ENCODE data around the gene XKR7. TPM values are rescaled to one million over a fixed set of nuclear protein-coding genes. Genes with fewer than 3 reads are reported as not detected.
"Not testable (repeated sequence)": the region's sequence is repeated elsewhere in the genome, so short reads cannot be mapped to it uniquely, and the experiment has no call there.

The XKR7 gene, protein sequence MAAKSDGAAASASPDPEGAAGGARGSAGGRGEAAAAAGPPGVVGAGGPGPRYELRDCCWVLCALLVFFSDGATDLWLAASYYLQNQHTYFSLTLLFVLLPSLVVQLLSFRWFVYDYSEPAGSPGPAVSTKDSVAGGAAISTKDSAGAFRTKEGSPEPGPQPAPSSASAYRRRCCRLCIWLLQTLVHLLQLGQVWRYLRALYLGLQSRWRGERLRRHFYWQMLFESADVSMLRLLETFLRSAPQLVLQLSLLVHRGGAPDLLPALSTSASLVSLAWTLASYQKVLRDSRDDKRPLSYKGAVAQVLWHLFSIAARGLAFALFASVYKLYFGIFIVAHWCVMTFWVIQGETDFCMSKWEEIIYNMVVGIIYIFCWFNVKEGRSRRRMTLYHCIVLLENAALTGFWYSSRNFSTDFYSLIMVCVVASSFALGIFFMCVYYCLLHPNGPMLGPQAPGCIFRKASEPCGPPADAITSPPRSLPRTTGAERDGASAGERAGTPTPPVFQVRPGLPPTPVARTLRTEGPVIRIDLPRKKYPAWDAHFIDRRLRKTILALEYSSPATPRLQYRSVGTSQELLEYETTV
- under 0.01 and 0.12 TPM in 2 replicates for total RNA-seq (2014; rRNA removed; shearing (Covaris generic))

DNA sequence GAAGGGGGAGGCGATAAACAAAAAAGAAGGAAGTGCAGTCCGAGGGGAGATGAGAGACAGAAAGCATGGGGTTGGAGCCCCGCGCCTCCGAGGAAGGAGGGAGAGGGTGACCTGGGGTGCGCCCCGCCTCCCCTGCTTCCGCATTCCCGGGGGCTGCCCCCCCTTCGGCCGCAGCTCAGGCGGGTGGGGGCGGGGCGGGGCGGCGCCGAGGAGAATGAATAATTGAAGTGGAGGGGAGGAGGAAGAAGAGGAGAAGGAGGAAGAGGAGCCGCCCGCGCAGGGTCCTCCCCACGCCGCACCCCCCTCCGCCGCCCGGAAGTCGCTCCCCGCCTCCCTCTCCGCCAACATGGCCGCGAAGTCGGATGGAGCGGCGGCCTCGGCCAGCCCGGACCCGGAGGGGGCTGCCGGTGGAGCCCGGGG is at the start of gene XKR7:
TSS of gene XKR7 (plus strand) at position 322 of the 420 bp plus-strand sequence. CDS start at position 347, 25 bp downstream.
- DNase-seq (ENCODE audit: low read depth) = peak; percentile 10

DNA sequence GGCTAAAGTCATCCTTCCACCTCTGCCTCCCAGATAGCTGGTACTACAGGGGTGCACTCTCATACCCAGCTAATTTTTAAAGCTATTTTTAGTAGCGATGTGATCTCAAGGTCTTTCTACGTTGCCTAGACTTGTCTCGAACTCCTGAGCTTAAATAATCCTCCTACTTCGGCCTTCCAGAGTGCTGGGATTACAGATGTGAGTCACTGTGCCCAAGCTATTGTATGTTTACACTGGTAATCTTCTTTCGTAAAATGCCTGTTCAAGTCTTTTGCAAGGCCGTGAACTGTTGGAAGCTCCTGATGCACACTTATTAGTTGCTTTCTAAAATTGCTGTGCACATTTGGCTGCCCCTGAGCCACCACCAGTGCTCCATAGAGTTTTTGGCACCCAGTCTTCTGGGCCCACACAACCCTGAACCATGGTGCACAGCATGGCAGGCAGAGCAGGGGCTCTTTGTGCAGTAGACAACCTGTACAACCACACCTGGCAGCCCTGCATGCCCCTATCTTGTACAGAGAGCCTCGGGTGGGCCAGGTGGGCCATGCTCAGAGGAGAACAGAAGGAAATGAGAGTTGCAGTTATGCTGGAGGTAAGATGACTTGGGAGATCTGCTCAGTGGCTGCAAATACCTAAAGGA is 49.4 kb upstream of the XKR7 start:
- no peak for DNase-seq (ENCODE audit: low read depth)

DNA sequence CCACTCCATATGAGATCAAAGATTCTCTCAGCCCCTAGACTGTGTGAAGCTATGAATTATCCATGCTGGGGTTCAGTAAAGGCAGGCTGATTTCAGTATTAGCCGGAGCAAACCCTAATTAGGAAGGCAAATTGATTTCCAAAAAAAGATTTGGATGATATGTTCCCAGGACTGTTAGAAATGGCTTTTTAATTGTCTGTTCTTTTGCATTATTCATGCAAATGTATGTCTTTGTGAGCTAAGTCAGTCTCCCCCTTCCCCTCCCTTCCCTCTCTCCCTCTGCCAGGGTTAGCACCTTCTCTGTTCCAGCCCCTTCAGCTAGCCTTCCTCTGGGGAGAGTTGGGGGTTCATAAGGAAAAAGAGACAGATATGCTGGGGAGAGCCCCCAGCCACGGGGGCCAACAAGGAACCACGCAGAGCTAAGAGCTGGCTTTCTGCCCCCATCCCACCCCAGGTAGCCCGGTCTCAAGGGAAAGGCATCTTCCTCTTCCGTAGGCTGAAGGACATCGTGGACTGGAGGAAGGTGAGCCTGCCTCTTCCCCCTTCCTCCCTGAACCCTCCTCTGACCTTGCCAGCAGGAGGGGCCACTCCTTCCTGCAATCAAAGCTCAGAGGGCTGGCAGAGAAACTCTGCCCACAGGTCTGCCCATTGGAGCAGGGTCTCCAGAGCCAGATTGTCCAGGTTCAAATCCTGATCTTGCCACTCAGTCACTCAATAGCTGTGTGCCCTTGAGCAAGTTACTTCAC is 48.4 kb upstream of the XKR7 start:
- no peak for DNase-seq (ENCODE audit: low read depth)

DNA sequence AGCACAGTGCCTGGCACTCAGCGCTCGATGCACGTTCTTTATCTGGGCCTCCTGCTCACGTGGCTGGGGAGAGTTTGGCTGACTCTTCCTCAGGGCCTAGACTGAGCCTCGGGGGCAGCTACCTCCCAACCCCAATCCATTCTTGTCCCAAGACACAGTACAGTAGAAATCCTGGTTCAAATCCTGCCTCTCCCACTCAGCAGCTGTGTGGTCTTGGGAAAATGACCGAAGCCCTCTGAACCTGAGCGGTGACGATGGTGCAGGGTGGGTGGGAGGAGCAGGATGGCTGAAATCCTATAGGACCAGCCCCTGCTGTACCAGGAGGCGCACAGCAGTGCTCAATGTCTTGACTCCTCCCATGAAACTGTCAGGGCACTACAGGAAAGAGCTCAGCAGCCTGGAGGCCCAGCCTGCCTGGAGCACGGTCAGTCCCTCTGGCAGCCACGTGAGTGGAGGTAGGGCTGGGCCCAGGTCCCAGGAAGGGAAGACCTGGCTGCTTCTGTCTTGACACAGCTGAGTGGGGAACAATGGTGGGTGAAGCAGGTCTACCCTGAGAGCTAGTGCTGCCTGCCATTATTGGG is 47.6 kb upstream of the XKR7 start:
- no peak for DNase-seq (ENCODE audit: low read depth)

DNA sequence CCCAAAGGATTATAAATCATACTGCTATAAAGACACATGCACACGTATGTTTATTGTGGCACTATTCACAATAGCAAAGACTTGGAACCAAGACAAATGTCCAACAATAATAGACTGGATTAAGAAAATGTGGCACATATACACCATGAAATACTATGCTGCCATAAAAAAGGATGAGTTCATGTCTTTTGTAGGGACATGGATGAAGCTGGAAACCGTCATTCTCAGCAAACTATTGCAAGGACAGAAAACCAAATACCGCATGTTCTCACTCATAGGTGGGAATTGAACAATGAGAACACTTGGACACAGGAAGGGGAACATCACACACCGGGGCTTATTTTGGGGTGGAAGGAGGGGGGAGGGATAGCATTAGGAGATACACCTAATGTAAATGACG is 46.5 kb upstream of the XKR7 start:
- DNase-seq (ENCODE audit: low read depth) = not testable (repeated sequence)

DNA sequence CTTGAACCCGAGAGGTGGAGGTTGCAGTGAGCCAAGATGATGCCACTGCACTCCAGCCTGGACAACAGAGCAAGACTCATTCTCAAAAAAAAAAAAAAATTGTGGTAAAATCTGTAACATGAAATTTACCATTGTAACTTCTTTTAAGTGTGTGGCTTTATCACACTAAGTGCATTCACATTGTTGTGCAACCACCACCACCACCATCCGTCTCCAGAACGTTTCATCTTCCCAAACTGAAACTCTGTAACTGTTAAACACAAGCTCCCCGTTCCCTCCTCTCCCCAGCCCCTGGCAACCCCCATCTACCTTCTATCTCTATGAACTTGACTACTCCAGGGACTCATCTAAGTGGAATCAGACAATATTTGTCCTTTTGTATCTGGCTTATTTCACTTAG is 45.8 kb upstream of the XKR7 start:
- DNase-seq (ENCODE audit: low read depth) = no peak

DNA sequence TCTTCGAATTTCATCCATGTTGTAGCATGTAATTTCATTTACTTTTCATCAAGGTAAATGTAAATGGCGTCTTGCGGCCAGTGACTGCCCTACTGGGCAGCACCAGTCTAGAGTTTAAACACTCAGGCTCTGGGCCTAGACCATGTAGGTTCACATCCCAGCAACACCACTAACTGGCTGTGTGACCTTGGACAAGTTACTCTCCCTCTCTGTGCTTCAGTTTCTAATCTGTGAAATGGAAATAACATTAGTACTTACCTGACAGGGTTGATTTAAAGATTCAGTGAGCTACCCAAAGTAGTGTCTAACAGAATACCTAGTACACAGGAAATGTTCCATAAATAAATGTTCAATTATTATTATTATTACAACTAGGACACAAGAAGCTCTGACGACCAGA is 45.4 kb upstream of the XKR7 start:
- no peak for DNase-seq (ENCODE audit: low read depth)

DNA sequence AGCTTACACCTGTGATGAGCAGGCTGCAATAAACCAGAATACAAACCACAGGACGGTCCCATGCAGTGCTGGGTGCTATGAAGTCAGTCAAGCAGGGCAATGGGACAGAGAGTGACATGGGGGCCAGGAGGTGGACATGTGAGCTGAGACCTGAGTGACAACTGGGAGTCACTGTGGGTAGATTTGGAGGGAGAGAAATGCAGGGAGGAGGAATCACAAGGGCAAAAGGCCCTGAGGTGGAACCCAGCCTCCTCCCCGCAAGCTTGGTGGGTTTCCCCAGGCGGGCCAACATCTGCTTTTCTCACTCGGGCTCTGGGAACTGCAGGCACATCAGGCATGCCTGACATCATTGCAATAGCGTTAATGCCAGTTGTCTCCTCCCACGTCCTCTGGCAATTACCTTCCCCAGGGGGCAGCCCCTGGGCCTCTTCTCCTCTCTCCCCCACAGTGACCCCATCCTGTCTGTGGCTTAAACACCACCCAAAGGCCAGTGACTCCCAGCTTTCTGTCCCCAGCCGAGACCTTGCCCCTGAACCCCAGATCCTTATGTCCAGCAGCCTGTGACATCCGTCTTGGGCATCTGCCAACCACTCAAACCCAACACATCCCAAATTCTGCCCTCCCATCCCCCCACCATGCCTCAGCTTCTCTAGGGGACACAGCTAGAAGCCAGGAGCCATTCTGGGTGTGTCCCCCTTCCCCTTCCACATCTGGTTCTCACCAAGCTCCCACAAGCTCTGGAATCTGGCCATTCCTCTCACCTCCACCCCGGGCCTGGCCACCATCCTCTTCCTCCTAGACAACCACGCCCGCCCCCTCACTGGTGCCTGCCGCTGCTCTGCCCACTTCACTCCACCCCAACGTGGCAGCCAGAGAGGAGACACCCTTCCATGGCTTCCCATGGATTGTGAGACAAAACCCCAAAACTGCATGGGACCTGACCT is 44.3 kb upstream of the XKR7 start:
- peak; percentile 16 for DNase-seq (ENCODE audit: low read depth)

DNA sequence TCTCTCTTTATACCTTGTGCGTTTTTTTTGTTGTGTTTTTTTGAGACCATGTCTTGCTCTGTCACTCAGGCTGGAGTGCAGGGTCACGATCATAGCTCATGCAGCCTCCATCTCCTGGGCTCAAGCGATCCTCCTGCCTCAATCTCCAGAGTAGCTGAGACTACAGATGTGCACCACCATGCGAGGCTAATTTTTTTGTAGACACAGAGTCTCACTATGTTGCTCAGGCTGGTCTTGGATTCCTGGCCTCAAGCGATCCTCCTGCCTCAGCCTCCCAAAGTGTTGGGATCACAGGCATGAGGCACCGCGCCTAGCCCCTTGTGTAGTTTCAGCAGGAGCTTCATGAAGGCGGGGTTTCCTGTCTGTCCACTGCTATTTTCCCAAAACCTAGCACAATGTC is 43.4 kb upstream of the XKR7 start:
- DNase-seq (ENCODE audit: low read depth) = no peak

DNA sequence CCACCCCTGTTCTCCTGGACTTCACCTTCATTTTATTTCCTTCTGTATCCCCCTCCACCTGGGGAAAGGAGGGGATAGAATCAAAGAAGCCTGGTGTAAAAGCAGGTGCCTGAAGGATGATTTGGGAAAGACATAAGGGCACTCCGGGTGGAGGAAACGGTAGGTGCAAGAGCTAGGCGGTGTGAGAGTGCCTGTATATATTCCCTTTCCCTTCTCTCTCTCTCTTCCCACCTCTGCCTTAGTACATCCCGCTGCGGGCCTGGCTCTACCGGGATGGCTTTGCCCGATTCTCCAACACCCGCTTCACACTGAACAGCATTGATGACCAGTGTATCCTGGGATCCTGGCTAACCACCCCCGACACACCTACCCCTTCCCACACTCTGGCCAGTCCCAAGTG is 42.3 kb upstream of the XKR7 start:
- no peak for DNase-seq (ENCODE audit: low read depth)

DNA sequence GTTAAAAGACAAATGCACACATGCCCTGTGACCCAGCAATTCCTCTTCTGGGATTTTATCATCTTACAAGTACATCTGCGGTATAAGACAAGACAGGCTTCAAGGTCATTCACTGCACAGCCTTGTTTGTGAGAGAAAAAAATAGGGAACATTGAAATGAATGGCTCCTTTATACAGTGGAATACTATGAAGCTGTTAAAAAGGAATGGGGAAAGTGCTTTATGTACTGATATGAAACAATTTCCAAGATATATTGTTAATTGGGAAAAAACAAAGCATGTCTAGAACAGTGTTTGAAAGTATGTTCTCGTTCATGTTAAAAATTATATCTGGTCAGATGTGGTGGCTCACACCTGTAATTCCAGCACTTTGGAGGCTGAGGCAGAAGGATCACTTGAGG is 41.5 kb upstream of the XKR7 start:
- DNase-seq (ENCODE audit: low read depth) = no peak

DNA sequence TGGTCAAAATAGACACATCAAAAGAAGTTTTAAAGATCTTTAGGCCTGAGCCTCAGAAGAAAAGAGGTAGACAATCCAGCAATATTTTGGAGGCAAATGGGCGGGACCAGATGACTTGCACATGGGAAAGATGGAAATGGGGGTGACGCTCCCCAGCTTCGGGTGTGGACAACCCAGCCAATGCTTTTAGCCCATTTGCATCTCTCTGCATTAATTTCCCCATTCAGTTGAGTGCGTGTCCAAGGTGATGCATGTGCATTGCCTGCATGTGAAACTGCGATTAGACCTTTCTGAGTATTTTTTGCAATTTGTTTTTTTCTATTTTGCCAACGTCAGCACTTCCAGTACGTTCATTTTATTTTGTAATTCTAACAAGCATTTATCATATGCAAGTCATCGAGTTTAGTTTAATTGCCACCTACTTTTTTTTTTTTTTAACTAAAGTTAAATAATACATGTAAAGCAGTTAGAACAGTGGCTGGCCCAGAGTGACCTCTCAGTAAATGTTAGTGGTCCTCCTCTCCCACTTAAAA is 40.3 kb upstream of the XKR7 start:
- DNase-seq (ENCODE audit: low read depth) = no peak

DNA sequence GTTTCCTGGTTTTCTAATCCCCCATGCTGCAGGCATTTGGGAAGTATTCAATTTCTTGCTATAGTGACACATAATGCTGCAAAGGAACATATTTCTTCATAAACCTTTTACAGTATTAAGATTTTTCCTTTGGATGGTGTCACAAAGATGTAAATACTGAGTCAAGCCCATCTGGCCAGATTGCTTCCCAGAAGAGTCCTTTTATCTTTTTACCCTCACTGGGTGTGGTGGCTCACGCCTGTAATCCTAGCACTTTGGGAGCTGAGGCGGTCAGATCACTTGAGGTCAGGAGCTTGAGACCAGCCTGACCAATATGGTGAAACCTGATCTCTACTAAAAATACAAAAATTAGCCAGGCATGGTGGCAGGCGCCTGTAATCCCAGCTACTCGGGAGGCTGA is 38.3 kb upstream of the XKR7 start:
- DNase-seq (ENCODE audit: low read depth) = not testable (repeated sequence)

DNA sequence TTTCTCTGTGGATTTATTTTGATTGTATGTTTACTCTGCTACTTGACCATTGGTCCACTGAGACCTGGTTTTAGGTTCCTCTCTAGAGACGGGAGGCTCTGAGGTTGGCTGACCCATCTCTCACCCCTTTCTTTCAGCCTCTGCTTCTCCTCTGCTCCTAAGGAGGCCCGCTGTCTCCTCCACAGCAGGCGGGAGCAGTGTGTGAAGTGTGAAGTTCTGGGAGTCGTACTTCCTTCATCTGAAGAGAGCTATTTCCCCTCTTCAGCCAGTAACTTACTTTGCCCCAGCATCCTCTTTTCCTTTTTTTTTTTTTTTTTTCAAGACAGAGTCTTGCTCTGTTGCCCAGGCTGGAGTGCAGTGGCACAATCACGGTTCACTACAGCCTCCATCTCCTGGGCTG is 37.2 kb upstream of the XKR7 start:
- DNase-seq (ENCODE audit: low read depth) = no peak

DNA sequence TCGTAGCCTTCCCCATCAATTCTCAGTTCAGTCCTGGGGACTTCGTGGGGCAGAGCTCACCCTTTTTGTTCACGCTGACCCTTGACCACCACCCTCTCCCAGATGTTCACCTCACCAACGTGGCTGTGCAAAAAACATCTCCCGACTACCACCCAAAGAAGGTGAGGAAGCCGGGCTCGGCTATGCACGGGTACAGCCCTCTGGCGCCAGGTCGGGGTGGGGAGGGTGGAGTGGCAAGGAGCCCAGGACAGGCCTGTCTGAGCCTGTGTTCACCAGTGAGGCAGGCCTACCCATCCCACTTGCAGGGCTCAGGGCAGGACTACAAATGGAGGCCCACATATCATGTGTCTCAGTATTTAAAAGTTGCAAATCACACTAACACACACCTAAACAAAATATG is 34.3 kb upstream of the XKR7 start:
- DNase-seq (ENCODE audit: low read depth) = no peak

DNA sequence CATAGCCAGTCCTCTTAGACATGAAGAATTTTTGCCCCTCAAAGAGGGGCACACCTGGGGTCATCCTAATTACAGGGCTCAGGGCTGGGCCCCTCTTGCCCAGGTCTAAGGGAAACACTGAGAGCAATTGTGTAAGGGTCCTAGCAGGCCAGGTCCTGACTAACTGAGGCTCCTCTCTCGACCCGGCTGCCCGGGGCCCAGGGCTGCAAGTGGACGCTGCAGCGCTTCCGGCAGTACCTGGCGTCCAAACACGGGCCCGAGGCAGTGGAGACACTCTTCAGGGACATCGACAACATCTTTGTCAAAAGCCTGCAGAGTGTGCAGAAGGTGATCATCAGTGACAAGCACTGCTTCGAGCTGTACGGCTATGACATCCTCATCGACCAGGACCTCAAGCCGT is 33.5 kb upstream of the XKR7 start:
- DNase-seq (ENCODE audit: low read depth) = no peak

DNA sequence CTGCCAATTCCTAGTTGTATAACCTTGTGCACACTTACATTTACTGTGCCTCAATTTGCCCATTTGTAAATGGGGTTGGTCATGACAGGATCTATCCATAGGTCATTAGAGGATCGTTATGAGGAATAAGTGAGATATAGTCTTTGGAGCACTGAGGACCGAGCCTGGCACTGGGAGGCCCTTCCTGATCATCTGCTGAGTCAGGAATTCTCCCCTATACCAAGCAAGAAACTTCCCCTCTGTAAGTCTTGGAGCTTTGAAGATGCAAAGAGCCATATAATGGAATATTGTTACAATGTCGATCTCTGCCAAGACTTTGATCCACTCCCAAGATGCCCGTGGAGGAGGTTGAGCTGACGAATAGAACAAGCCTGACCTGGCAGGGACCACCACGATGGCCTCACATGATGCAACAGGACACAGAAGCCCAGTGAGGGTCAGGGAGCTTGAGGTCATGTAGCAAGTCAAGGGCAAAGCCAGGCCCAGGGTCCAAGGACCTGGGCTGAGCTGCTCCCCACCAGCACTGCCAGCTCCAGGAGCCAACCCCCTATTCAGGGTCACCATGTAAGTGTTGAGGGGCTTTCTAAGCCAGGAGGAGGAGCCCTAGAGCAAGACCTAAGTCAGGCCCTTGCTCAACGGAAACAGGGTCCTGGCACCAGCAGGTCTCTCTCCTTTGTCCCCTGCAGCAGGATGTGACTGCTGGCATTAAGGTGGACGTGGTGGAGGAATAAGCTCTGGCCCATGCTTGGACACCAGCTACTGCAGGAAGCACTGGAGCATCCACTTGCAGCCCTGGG is 32.8 kb upstream of the XKR7 start:
- DNase-seq (ENCODE audit: low read depth) = no peak

DNA sequence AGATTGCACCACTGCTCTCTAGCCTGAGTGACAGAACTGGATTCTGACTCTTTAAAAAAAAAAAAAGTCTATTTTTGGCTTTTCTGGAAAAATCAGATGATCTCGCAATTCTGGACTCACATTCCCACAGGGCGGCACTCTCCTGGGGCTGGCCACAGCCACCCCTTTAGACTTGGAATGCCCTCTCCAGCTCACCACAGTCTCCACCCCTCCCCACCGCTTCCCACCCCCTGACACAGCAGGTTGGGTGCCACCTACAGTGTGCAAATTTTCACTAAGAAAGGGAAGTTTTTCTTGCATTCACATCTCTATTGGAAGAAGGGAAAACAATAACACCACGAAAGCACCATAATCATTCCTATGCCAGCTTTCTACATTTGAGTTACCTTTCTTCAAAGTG is 31.5 kb upstream of the XKR7 start:
- no peak for DNase-seq (ENCODE audit: low read depth)

DNA sequence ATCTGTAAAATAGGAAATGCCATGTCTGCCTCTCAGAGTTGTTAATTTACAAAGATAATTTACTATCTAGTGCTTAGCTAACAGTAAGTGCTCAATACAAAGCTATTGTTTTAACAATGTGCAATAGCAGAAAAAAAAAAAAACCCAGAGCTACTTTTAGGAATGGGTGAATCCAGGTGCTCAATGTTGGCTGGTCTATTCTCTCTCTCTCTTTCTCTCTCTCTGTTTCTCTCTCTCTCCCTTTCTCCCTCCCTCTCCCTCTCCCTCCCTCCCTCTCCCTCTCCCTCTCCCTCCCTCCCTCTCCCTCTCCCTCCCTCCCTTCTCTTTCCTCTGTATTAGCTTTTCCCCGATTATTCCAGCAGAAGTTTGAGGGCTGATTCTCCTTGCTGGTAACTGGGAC is 30.1 kb upstream of the XKR7 start:
- no peak for DNase-seq (ENCODE audit: low read depth)

DNA sequence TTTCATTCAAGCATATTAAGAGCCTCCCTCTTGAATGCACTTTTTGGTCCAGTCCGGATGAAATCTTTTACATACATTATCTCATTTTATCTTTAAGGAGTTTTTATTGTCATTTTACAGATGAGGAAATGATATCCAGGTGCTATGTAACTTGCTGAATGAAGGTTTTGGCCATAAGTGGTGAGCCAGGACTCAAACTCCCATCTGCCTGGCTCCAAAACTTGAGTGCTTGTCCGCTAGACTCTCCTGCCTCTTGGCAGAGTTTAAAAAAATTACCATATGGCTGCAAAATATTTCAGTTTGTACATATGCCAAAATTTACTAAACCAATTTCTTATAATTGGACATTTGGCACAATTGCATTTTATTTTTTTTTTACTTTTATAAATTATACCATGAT is 28.3 kb upstream of the XKR7 start:
- DNase-seq (ENCODE audit: low read depth) = no peak

Measured in Daoy (cell line).